Measurements from ENCODE around the gene THUMPD3.

The THUMPD3 gene

GRCh38 chr3:9361691-9362388 is 1.0 kb upstream of the THUMPD3 start:
- DNase-seq: no peak

GRCh38 chr3:9369508-9369907 is 6.7 kb downstream of the THUMPD3 start:
- DNase-seq: no peak

DNA sequence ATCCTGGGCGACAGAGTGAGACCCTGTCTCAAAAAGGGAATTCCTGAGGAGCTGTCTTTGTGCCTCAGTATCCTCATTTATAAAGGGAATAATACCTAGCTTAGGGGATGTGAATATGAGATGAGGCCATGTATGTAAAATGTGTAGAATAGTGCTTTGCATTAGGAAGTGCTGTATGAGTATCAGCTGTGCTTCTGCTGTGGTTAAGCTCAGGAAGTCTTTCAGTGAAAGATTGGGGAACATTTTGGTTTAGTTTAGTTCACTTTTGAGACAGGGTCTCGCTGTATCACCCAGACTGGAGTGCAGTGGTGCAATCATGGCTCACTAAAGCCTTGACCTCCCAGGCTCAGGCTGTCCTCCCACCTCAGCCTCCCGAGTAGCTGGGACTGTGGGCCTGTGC is 10.6 kb downstream of the THUMPD3 start:
- no peak for DNase-seq

- no peak for DNase-seq
Measured at GRCh38 chr3:9377981-9378380, 15.1 kb downstream of the THUMPD3 start.

- DNase-seq: no peak
Measured at GRCh38 chr3:9379327-9379726, 16.5 kb downstream of the THUMPD3 start.

- no peak for DNase-seq
Measured at GRCh38 chr3:9380014-9380413, 17.2 kb downstream of the THUMPD3 start.

DNA sequence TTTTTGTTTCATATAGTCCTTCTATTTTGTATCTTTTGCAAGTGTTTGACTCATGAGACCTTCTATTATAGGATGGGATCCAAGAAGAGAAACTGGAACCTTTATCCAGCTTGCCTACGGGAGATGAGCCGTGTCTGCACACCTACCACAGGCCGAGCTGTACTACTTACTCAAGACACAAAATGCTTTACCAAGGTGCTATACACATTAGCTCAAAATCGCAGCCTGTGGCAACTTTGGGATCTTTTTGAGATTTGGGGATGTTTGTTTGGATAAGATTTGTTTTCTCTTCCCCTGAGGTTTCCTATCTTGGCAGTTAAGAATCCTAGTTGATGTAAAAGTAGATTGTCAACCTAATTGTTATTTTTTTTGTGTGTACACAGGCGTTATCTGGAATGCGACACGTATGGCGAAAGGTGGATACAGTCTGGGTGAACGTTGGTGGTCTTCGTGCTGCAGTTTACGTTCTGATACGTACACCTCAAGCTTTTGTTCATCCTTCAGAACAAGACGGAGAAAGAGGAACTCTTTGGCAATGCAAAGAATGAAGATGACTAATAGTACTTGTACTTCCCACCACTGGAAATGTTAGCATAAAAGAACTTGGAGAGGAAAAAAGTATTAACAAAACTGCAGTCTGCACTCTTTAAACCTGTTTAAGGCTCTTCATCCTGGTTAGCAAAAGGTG is 21.4 kb downstream of the THUMPD3 start:
- DNase-seq: no peak

DNA sequence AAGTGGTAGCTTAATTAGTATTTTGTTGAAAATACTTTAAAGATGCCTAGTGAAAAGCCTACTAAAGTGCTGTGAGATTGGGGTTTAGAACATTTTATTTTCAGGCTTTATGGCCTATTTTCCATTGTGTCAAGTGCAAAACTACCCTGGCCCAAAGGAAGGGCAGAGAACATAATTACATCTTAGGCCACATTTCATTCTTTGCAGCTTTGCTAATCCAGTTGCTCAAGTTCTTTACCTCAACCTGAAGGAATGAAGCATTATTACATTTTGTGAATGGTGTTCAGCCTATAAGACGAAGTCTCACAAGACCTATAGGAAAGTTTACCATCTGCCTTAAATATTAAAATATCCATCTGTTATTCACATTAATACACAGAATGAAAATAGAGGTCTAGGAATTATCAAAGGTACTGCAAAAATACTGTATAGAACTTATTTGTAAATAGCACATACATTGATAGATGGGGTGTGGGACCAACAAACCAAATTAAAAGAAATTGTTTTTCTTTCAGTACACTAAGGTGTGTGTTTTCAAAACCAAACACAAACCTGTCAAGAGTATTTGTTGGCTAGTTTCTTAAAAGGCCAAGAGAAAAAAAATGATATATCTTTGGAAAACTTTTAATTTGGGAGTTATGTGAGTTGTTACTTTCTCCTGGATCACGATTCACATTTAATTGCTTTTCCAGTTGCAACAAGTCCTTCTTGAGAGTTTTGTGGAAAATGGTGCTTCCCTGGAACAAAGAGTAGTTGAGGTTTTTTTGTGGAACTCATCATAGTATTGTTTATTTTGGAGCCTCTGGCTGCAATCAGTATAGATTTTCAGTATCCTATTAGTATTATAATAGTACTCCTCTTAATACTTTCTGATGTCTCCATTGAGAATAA is 22.6 kb downstream of the THUMPD3 start:
- no peak for DNase-seq

- no peak for DNase-seq
Measured at GRCh38 chr3:9386078-9386459, 23.2 kb downstream of the THUMPD3 start.

DNA sequence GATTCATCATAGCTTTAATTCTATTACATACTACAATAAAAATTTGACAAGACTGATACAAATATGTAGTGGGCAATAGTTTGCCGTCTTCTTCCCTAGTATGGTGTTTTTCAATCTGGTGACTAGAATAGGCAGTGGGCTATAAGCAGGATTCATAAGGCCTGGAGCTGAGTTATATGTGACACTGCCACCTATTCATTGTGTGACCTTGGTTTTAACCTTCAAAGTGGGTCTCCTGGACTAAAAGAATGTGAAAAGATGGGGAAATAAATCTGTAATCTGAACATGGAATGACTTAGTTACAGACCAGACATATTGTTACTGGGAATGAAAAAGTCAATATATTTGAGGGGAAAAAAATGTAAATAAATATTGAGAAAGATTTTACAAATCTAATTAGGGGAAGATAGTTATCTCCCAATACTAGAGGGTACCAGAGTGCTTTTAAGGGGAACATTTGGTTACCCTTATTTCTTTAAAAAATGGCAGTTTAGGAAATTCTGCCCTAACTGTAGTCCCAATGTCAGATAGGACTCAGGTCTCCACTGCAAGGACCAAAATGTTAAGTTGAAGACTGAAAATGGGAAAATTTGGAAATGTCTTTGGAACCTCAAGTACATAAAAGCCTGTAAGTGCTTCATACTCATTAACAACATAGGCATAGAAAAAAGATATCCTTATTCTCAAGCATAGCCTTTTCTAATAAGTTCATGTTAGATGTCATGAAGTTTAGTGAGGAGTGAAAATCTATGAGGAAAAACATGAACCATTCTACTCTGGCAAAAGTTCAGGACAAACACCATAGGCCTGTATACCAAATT is 23.9 kb downstream of the THUMPD3 start:
- no peak for DNase-seq

- no peak for DNase-seq
Measured at GRCh38 chr3:9387322-9387655, 24.4 kb downstream of the THUMPD3 start.

GRCh38 chr3:9388142-9388541 is 25.3 kb downstream of the THUMPD3 start:
- no peak for DNase-seq

GRCh38 chr3:9388562-9389272 is 25.9 kb downstream of the THUMPD3 start:
- DNase-seq: no peak

GRCh38 chr3:9390265-9390888 is 27.5 kb downstream of the THUMPD3 start:
- no peak for DNase-seq

GRCh38 chr3:9392041-9392440 is 29.2 kb downstream of the THUMPD3 start:
- no peak for DNase-seq

DNA sequence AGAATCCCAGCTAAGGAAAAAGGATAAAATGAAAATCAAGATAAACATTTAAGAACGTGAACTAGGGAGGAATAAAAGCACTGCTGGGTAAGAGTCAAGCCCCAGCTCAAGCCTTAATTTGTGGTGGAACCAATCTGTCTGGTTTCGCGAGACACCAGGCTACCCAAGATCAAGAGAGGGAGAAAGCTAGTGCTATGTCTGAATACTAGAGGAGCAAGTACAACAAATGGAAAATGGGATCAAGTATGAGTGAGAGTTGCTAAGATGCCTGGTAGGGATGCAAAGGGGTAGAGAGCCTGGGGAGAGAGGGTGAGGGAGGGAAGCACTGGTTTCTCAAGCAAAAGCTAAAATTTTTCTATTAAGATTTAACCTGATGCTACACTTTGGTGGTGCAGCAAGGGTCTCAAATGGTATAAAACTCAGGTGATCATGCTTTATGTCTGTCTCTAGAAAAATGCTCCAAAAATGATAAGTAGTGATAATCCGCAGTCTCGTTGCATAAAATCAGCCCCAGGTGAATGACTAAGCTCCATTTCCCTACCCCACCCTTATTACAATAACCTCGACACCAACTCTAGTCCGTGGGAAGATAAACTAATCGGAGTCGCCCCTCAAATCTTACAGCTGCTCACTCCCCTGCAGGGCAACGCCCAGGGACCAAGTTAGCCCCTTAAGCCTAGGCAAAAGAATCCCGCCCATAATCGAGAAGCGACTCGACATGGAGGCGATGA is 32.9 kb downstream of the THUMPD3 start:
- no peak for DNase-seq

GRCh38 chr3:9396301-9396631 is 33.4 kb downstream of the THUMPD3 start:
- peak; percentile 74 for DNase-seq

DNA sequence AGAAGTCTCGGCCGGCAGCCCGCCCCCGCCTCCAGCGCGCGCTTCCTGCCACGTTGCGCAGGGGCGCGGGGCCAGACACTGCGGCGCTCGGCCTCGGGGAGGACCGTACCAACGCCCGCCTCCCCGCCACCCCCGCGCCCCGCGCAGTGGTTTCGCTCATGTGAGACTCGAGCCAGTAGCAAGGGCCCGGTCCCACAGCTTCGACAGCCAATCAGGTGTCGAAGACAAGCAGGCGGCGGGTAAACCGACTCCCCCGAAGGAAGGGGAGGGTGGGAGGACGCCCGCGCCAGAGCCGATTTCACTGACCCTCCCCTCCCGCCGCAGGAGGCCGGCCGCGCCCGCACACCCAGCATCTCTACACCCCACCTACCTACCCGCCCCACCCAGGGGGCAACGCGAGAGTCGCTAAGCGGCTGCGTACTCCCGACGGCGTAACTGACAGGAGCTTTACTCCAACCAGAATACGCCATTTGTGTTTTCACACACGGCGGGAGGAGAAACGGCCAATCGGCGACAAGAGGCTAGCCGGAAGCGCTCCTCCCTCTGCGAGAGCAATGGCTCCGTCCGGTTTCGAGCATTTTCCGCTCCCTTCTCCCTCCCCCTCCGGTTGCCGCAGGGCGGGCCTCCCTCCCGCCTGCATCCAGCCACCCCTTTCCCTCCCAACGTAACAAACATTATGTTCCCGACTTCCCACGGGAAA is 33.9 kb downstream of the THUMPD3 start:
- peak; percentile 99 for DNase-seq

DNA sequence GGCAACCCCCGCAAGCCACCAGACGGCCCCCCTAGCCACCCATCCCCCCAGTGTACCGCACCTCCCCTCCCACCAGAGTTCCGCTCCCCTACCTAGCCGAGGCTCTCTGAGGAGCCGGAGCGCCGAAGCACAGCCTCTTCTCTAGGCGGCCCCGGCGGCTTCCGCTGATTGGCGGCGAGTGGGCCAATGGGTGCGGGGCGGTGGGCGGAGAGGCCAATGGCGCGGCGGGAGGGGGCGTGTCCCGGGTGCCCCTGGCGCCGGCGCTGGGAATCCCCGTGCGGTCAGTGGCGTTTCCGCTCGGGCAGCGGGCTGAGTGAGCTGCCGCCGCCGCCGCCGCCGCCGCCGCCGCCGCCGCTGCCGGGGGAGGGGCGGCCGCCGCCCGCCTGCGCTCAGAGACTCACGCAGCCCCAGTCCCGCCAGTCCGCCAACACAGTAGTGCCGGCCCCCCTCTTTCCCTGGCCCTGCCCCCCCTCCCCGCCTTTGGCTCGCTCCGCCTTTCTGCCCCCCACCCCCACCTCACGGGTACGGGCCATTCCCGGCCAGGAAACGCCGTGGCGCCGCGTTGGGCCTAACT is 34.6 kb downstream of the THUMPD3 start, which contains the start of gene SETD5:
SETD5 (plus strand) TSS at position 284 of the 574 bp plus-strand sequence. CDS start 31,324 bp downstream, outside the sequence.
- peak; percentile 99 for DNase-seq

All from T-helper 9 cell (primary cell).